H1 (cell line): Measurements from ENCODE around the gene CDKL5. TPM values are rescaled to one million over a fixed set of nuclear protein-coding genes. Genes with fewer than 3 reads are reported as not detected.

Experiments
- CTCF ChIA-PET: fragments of 300-600 bp; sonication (Branson Sonifier 250); formaldehyde crosslinking; loops from one replicate; lab custom pipeline; 2021; ENCODE audit not compliant: partially characterized antibody; lab: Charles Lee
- POLR2A ChIA-PET: fragments of 300-600 bp; sonication (Branson Sonifier 250); formaldehyde crosslinking; loops from one replicate; lab custom pipeline; 2021; ENCODE audit warnings: inconsistent platforms; ENCODE audit not compliant: partially characterized antibody; lab: Charles Lee
- DNase-seq, 2 experiments: peaks; one replicate each; pipeline versions ENCODE4 v3.0.0 to v3.0.0-alpha.2; 2010 to 2022; ENCODE audit warnings: low spot score in 2 of 2, low read depth in 1 of 2, mixed read lengths in 1 of 2
- FAIRE-seq: peaks from 2 replicates; lab custom pipeline; 2011; peaks lifted over from hg19 to GRCh38; lab: Jason Lieb, UNC
- H2AFZ ChIP-seq: 2 replicates; pipeline ENCODE4 v1.8.1; 2012; ENCODE audit warnings: low read length, inconsistent platforms
- H2AK5ac ChIP-seq: 2 replicates; pipeline ENCODE4 v1.6.1; 2013; ENCODE audit warnings: low read depth, low read length
- H2BK120ac ChIP-seq: replicated peaks from 2 replicates; pipeline ENCODE3; 2013; ENCODE audit warnings: low read depth, low read length, inconsistent platforms
- H2BK12ac ChIP-seq: 2 replicates; pipeline ENCODE4 v1.6.1; 2013; ENCODE audit warnings: low read depth, low read length
- H2BK15ac ChIP-seq: 2 replicates; pipeline ENCODE4 v1.6.1; 2013; ENCODE audit warnings: low read length
- H2BK20ac ChIP-seq: 2 replicates; pipeline ENCODE4 v1.6.1; 2013; ENCODE audit warnings: low read length
- H2BK5ac ChIP-seq: 2 replicates; pipeline ENCODE4 v1.6.1; 2013; ENCODE audit warnings: low read depth, low read length
- H3K14ac ChIP-seq: 2 replicates; pipeline ENCODE4 v1.6.1; 2013; ENCODE audit warnings: inconsistent platforms; ENCODE audit not compliant: insufficient read length
- H3K18ac ChIP-seq: 2 replicates; pipeline ENCODE4 v1.6.1; 2013; ENCODE audit warnings: low read length; ENCODE audit errors: extremely low read depth
- H3K23ac ChIP-seq: 2 replicates; pipeline ENCODE4 v1.6.1; 2013; ENCODE audit warnings: inconsistent platforms; ENCODE audit not compliant: insufficient read length
- H3K23me2 ChIP-seq: 2 replicates; pipeline ENCODE4 v1.6.1; 2013; ENCODE audit warnings: low read depth, low read length
- H3K27ac ChIP-seq: 2 replicates; pipeline ENCODE4 v1.6.1; 2011; ENCODE audit warnings: low read depth, low read length, inconsistent platforms
- H3K27me3 ChIP-seq, 4 experiments: replicated peaks in 1 of 4; 1 replicate in 1 of 4; 2 replicates in 3 of 4; pipeline versions ENCODE4 v1.6.1 to v1.8.1; 2011 to 2013; ENCODE audit warnings: low read length in 3 of 4, mild to moderate bottlenecking in 3 of 4, inconsistent platforms in 2 of 4, mixed read lengths in 2 of 4, moderate library complexity in 1 of 4; ENCODE audit not compliant: control insufficient read depth in 3 of 4, insufficient read depth in 3 of 4; ENCODE audit errors: extremely low read depth in 1 of 4
- H3K36me3 ChIP-seq, 4 experiments: 2 replicates each; pipeline versions ENCODE4 v1.6.1 to v1.8.1; 2011 to 2013; ENCODE audit warnings: mild to moderate bottlenecking in 4 of 4, low read length in 3 of 4, moderate library complexity in 2 of 4, control low read depth in 1 of 4, inconsistent platforms in 1 of 4; ENCODE audit not compliant: insufficient read depth in 4 of 4, control insufficient read depth in 2 of 4
- H3K4ac ChIP-seq: replicated peaks from 2 replicates; pipeline ENCODE3; 2013; ENCODE audit warnings: low read length, low read depth, mixed read lengths, inconsistent platforms; ENCODE audit not compliant: insufficient read length
- H3K4me1 ChIP-seq, 4 experiments: replicated peaks in 1 of 4; 1 replicate in 1 of 4; 2 replicates in 3 of 4; pipeline versions ENCODE4 v1.6.1 to v1.8.1; 2011 to 2013; ENCODE audit warnings: low read length in 3 of 4, inconsistent platforms in 2 of 4, mixed read lengths in 1 of 4; ENCODE audit not compliant: insufficient read depth in 4 of 4, control insufficient read depth in 3 of 4
- H3K4me2 ChIP-seq, 2 experiments: 2 replicates each; pipeline versions ENCODE4 v1.6.1 to v1.8.1; 2011 to 2013; ENCODE audit warnings: low read depth in 2 of 2, low read length in 2 of 2, control low read depth in 1 of 2, inconsistent platforms in 1 of 2, mild to moderate bottlenecking in 1 of 2; ENCODE audit not compliant: insufficient read depth in 1 of 2
- H3K4me3 ChIP-seq, 4 experiments: fragments of 200-600, 300-600 bp in 1 of 4; sonication (generic), shearing (Covaris generic), sonication (Bioruptor Twin) in 1 of 4; 2 replicates each; pipeline versions ENCODE4 v1.5.1 to v1.8.1; 2011 to 2016; ENCODE audit warnings: low read length in 4 of 4, low read depth in 3 of 4, control low read depth in 2 of 4, inconsistent platforms in 2 of 4, mild to moderate bottlenecking in 2 of 4, mixed read lengths in 1 of 4, moderate library complexity in 1 of 4; ENCODE audit not compliant: insufficient read depth in 2 of 4; ENCODE audit errors: extremely low read depth in 1 of 4
- H3K56ac ChIP-seq: replicated peaks from 2 replicates; pipeline ENCODE3; 2013; ENCODE audit warnings: low read depth, mild to moderate bottlenecking, mixed read lengths, low read length, inconsistent platforms; ENCODE audit not compliant: insufficient read length
- H3K79me1 ChIP-seq: 2 replicates; pipeline ENCODE4 v1.6.1; 2013; ENCODE audit warnings: low read depth, low read length, control low read depth
- H3K79me2 ChIP-seq, 2 experiments: 2 replicates each; pipeline versions ENCODE4 v1.6.1 to v1.8.1; 2012 to 2013; ENCODE audit warnings: low read length in 2 of 2, mild to moderate bottlenecking in 2 of 2, inconsistent platforms in 1 of 2; ENCODE audit not compliant: insufficient read depth in 2 of 2, control insufficient read depth in 1 of 2
- H3K9ac ChIP-seq, 4 experiments: replicated peaks in 1 of 4; 1 replicate in 1 of 4; 2 replicates in 3 of 4; pipeline versions ENCODE4 v1.6.1 to v1.8.1; 2011 to 2013; ENCODE audit warnings: low read depth in 3 of 4, low read length in 3 of 4, control low read depth in 2 of 4, mild to moderate bottlenecking in 2 of 4, moderate library complexity in 2 of 4, inconsistent platforms in 1 of 4; ENCODE audit errors: extremely low read depth in 1 of 4
- H3K9me3 ChIP-seq, 2 experiments: 2 replicates each; pipeline versions ENCODE4 v1.6.1 to v1.8.1; 2012 to 2013; ENCODE audit warnings: mild to moderate bottlenecking in 2 of 2, moderate library complexity in 2 of 2, control low read depth in 1 of 2, inconsistent platforms in 1 of 2, low read depth in 1 of 2, low read length in 1 of 2, mixed read lengths in 1 of 2; ENCODE audit not compliant: insufficient read depth in 2 of 2
- H4K20me1 ChIP-seq, 2 experiments: replicated peaks in 1 of 2; 2 replicates each; pipeline versions ENCODE3 to v1.8.1; 2011 to 2013; ENCODE audit warnings: inconsistent platforms in 2 of 2, low read length in 2 of 2, mild to moderate bottlenecking in 1 of 2; ENCODE audit not compliant: insufficient read depth in 2 of 2, control insufficient read depth in 1 of 2
- H4K5ac ChIP-seq: 2 replicates; pipeline ENCODE4 v1.6.1; 2013; ENCODE audit warnings: low read length, low read depth, mixed read lengths, inconsistent platforms; ENCODE audit not compliant: insufficient read length
- H4K8ac ChIP-seq: 2 replicates; pipeline ENCODE4 v1.8.0; 2013; ENCODE audit warnings: mild to moderate bottlenecking, moderate library complexity, low read length, inconsistent platforms; ENCODE audit not compliant: insufficient read depth; ENCODE audit errors: extremely low read depth
- H4K91ac ChIP-seq: replicated peaks from 2 replicates; pipeline ENCODE3; 2013; ENCODE audit warnings: low read length, mixed read lengths, inconsistent platforms; ENCODE audit not compliant: insufficient read length
- BACH1 ChIP-seq: IDR thresholded peaks from 2 replicates; pipeline ENCODE4 v1.6.1; 2012; ENCODE audit warnings: low read length, improper control_type of control experiment
- CBX8 ChIP-seq: fragments of 300-800, 300-1000 bp; sonication (generic); IDR thresholded peaks from 2 replicates; pipeline ENCODE4 v1.7.1; 2016; ENCODE audit warnings: low read depth, low read length, borderline replicate concordance
- CTBP2 ChIP-seq: IDR thresholded peaks from 2 replicates; pipeline ENCODE4 v1.7.0; 2011; ENCODE audit warnings: borderline replicate concordance, mild to moderate bottlenecking, moderate library complexity, mixed read lengths, low read length; ENCODE audit not compliant: insufficient read depth, insufficient read length
- EZH2 ChIP-seq: fragments of 200-600 bp; sonication (generic); IDR thresholded peaks from 2 replicates; pipeline ENCODE4 v1.7.1; 2012; ENCODE audit warnings: low read depth, mild to moderate bottlenecking, moderate library complexity, low read length, inconsistent platforms; ENCODE audit not compliant: severe bottlenecking
- HDAC6 ChIP-seq: IDR thresholded peaks from one replicate; pipeline ENCODE4 v1.7.1; 2012; ENCODE audit warnings: low read depth, mild to moderate bottlenecking, inconsistent platforms, low read length, moderate library complexity
- KDM5A ChIP-seq: fragments of 200-600 bp; IDR thresholded peaks from 2 replicates; pipeline ENCODE4 v1.7.1; 2012; ENCODE audit warnings: mild to moderate bottlenecking, low read length, inconsistent platforms, mixed read lengths
- MAX ChIP-seq: IDR thresholded peaks from 2 replicates; pipeline ENCODE4 v1.6.1; 2012; ENCODE audit warnings: inconsistent platforms
- NRF1 ChIP-seq: IDR thresholded peaks from 2 replicates; pipeline ENCODE4 v1.6.1; 2011; ENCODE audit warnings: mild to moderate bottlenecking, low read depth, low read length, improper control_type of control experiment
- RNF2 ChIP-seq: fragments of 200-900, 300-1000 bp; sonication (generic); IDR thresholded peaks from 2 replicates; pipeline ENCODE4 v1.7.1; 2016; ENCODE audit warnings: borderline replicate concordance, low read depth, mild to moderate bottlenecking, antibody characterized with exemption, low read length; ENCODE audit not compliant: poor library complexity, severe bottlenecking; ENCODE audit errors: missing control alignments
- RXRA ChIP-seq: IDR thresholded peaks from 2 replicates; pipeline ENCODE4 v1.6.1; 2011; ENCODE audit warnings: low read depth, mild to moderate bottlenecking, low read length, moderate library complexity; ENCODE audit not compliant: insufficient read depth
- SAP30 ChIP-seq: fragments of 300-600 bp; sonication (generic); IDR thresholded peaks from 2 replicates; pipeline ENCODE4 v1.7.1; 2012; ENCODE audit warnings: low read length, moderate library complexity, mild to moderate bottlenecking, inconsistent platforms; ENCODE audit not compliant: insufficient read depth, insufficient replicate concordance
- SP4 ChIP-seq: IDR thresholded peaks from 2 replicates; pipeline ENCODE4 v1.6.1; 2012; ENCODE audit warnings: low read length, inconsistent platforms
- SUZ12 ChIP-seq: fragments of 200-600 bp; sonication (generic); IDR thresholded peaks from 2 replicates; pipeline ENCODE4 v1.6.1; 2012; ENCODE audit warnings: mild to moderate bottlenecking, inconsistent platforms, low read length, moderate library complexity, mixed read lengths
- TBP ChIP-seq: IDR thresholded peaks from 2 replicates; pipeline ENCODE4 v1.6.1; 2011; ENCODE audit warnings: low read depth, low read length, improper control_type of control experiment
- WGBS, 2 experiments: shearing (Covaris generic) in 1 of 2; methylation state at CpG; one replicate each; pipeline versions ENCODE4 v1.1.6 to v1.1.7; 2013 to 2015; ENCODE audit warnings: low lambda C conversion rate in 2 of 2, mixed read lengths in 2 of 2, inconsistent platforms in 1 of 2, low coverage in 1 of 2, missing lambda C conversion rate in 1 of 2; ENCODE audit not compliant: insufficient replicate concordance in 2 of 2, insufficient coverage in 1 of 2, insufficient read length in 1 of 2; ENCODE audit errors: extremely low coverage in 1 of 2, missing lambda C conversion rate in 1 of 2; 5-methylcytosine and 5-hydroxymethylcytosine counted together
- polyA plus RNA-seq, 7 experiments: library from polyadenylated mRNA; depleted of rRNA in 3 of 7; stranded (reverse) in 5 of 7; unstranded in 2 of 7; fragments of >200 nt in 5 of 7; fragments of 200-250 nt in 2 of 7; gene quantifications; 1 replicate in 5 of 7; 2 replicates in 1 of 7; 4 replicates in 1 of 7; pipeline versions ENCODE4 v1.2.1 to v1.2.3, GENCODE V29; 2011 to 2013; ENCODE audit warnings: missing spikeins in 2 of 7, mixed read lengths in 2 of 7
- total RNA-seq: library from RNA; stranded (reverse); fragmentation: NEBNext Ultra II Directional; extraction: Animal tissue kit (Norgen Biotek cat#: 25700); gene quantifications from 2 replicates; pipeline ENCODE4 v1.2.1, GENCODE V29; 2021

CDKL5 gene
- total and polyA plus RNA-seq, 2 of the 8 experiments (the other 6 are each of a cell fraction or from before 2014, with no cell fraction given) = 5.5 to 15.6 TPM

GRCh38 chrX:18598413-18598812, 173.0 kb downstream of the CDKL5 start:
- peak; percentile 19 for FAIRE-seq
- no peak for TF ChIP-seq SUZ12
- no peak for TF ChIP-seq NRF1
- no peak for TF ChIP-seq BACH1
- no peak for TF ChIP-seq MAX
- TF ChIP-seq CTBP2 = no peak
- TF ChIP-seq CBX8 = no peak
- TF ChIP-seq RXRA = no peak
- TF ChIP-seq SP4 = no peak
- TF ChIP-seq HDAC6 = no peak
- TF ChIP-seq EZH2 = no peak
- TF ChIP-seq SAP30 = no peak
- TF ChIP-seq KDM5A = no peak
- no peak for TF ChIP-seq TBP
- no peak for TF ChIP-seq RNF2

More at GRCh38 chrX:18598413-18598812, 173.0 kb downstream of the CDKL5 start:
- no peak overlapping the region for H4K5ac ChIP-seq
- no peaks in the 10 kb centered on the region for H3K4me1 ChIP-seq
- WGBS, 2 experiments = 90% methylated on average over 2 of the region's 2 CpGs; no CpG with 5 or more reads in 1 of the 2 experiments
- no peak overlapping the region for H2BK5ac ChIP-seq
- H2BK12ac ChIP-seq = no peak overlapping the region
- H3K9ac ChIP-seq = no peak overlapping the region
- H3K79me1 ChIP-seq = no peaks in the 10 kb centered on the region
- no peak overlapping the region for H3K14ac ChIP-seq
- H3K4me3 ChIP-seq = no peak overlapping the region
- H3K4me2 ChIP-seq = no peak overlapping the region
- POLR2A ChIA-PET = no interaction called here
- no peaks in the 10 kb centered on the region for H4K20me1 ChIP-seq
- CTCF ChIA-PET = no interaction called here
- no peak overlapping the region for H2AK5ac ChIP-seq
- H3K9me3 ChIP-seq = no peaks in the 10 kb centered on the region
- H2BK120ac ChIP-seq = no peak overlapping the region
- H3K18ac ChIP-seq = no peak overlapping the region
- H4K8ac ChIP-seq = no peak overlapping the region
- H3K79me2 ChIP-seq = no peaks in the 10 kb centered on the region
- H3K23me2 ChIP-seq = no peaks in the 10 kb centered on the region
- no peak for DNase-seq
- H3K56ac ChIP-seq = no peak overlapping the region
- peaks cover 0 to 10% (median 0%) of the 10 kb centered on the region in 4 experiments; a peak in 2 of 8 replicates for H3K36me3 ChIP-seq
- no peak overlapping the region for H3K27ac ChIP-seq
- no peak overlapping the region for H2AFZ ChIP-seq
- no peaks in the 10 kb centered on the region for H3K27me3 ChIP-seq
- H2BK20ac ChIP-seq = no peak overlapping the region
- H2BK15ac ChIP-seq = no peak overlapping the region
- H4K91ac ChIP-seq = no peak overlapping the region
- H3K4ac ChIP-seq = no peak overlapping the region
- no peak overlapping the region for H3K23ac ChIP-seq
